ENCODE measurements around the gene TMEM184A.

DNA sequence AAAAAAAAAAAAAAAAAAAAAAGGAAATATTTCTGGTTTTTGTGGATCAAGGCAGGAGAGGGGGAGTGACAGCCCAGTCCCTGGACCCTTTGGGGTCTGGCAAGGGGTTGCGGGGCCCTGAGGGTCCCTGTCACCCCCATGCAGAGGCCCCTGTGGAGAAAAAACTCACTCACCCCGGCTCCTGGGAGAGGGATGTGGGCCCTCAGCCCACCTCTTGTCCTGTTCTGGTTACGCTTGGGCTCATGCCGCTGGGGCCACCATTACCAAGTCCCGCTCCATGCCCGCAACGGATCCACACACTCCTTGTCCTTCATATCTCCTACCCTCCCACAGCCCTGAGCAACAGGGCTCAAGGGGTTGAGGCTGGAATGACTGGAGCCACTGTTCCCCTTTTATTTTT is 1.0 kb upstream of the TMEM184A start:
- no peak for TF ChIP-seq EZH2 (IDR thresholded peaks at IDR 0.05; ENCODE audit: insufficient read depth, poor library complexity, severe bottlenecking)
- no peak for TF ChIP-seq EZH2phosphoT487 (IDR thresholded peaks at IDR 0.05; ENCODE audit: insufficient read depth, low read depth)

All from GM23248 (cell line).